Measurements from ENCODE around the gene COL23A1.

The COL23A1 gene

DNA sequence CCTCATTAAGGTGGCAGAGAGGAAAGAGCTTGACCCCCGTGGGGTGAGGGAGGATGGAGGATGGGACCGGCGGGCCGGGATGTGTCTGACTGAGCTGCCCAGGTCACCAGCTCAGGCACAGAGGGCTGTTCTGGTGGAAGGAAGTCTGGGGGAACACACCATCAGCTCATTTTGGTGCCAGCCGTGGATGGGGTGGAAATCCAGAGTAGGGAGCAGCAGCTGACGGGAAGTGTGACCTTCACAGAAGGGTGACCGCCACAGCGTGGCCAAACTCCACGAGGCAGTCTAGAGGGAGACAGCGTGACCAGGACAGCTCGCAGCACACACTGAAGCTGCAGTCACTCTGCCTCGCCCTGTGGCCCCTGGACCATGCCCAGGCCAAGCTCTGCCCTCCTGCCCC is 312.3 kb downstream of the COL23A1 start:
- no peak for DNase-seq (ENCODE audit: low read depth)
- TF ChIP-seq, protein P1, sequence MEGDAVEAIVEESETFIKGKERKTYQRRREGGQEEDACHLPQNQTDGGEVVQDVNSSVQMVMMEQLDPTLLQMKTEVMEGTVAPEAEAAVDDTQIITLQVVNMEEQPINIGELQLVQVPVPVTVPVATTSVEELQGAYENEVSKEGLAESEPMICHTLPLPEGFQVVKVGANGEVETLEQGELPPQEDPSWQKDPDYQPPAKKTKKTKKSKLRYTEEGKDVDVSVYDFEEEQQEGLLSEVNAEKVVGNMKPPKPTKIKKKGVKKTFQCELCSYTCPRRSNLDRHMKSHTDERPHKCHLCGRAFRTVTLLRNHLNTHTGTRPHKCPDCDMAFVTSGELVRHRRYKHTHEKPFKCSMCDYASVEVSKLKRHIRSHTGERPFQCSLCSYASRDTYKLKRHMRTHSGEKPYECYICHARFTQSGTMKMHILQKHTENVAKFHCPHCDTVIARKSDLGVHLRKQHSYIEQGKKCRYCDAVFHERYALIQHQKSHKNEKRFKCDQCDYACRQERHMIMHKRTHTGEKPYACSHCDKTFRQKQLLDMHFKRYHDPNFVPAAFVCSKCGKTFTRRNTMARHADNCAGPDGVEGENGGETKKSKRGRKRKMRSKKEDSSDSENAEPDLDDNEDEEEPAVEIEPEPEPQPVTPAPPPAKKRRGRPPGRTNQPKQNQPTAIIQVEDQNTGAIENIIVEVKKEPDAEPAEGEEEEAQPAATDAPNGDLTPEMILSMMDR (IDR thresholded peaks at IDR 0.05; ENCODE audit: insufficient read depth, low read depth, low read length, missing control alignments) = no peak
- no peak overlapping the region for H3K4me3 ChIP-seq (ENCODE audit: low read length)

DNA sequence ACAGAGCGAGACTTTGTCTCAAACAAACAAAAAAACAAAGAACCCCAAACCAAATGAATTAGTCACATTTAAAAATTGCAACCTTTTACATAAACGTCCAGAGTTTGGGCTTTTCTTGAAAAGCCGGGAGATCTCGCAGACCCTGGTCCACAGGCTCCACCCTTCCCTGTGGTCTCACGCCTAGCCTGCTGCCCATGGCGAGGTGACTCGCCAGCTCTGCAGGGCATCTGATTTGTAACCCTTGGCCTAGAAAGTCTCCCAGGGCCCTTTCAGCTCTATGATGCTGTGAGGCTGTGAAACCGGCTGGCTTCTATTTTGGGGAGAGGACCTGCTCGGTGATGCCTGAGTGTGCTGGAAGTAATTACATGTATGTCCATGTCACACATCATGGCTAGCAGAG is 312.8 kb downstream of the COL23A1 start:
- TF ChIP-seq, protein P1 (IDR thresholded peaks at IDR 0.05; ENCODE audit: insufficient read depth, low read depth, low read length, missing control alignments) = no peak
- DNase-seq (ENCODE audit: low read depth) = no peak
- no peak overlapping the region for H3K4me3 ChIP-seq (ENCODE audit: low read length)

- H3K4me3 ChIP-seq (ENCODE audit: low read length) = no peak overlapping the region
- TF ChIP-seq, protein P1 (IDR thresholded peaks at IDR 0.05; ENCODE audit: insufficient read depth, low read depth, low read length, missing control alignments) = no peak
- no peak for DNase-seq (ENCODE audit: low read depth)
These were observed 315.2 kb downstream of the COL23A1 start for GRCh38 chr5:178274781-178275537.

GRCh38 chr5:178273665-178274541 is 316.3 kb downstream of the COL23A1 start:
- TF ChIP-seq, protein P1 (IDR thresholded peaks at IDR 0.05; ENCODE audit: insufficient read depth, low read depth, low read length, missing control alignments) = no peak
- H3K4me3 ChIP-seq (ENCODE audit: low read length) = no peak overlapping the region
- DNase-seq (ENCODE audit: low read depth) = no peak

GRCh38 chr5:178273041-178273440 is 317.2 kb downstream of the COL23A1 start:
- no peak overlapping the region for H3K4me3 ChIP-seq (ENCODE audit: low read length)
- TF ChIP-seq, protein P1 (IDR thresholded peaks at IDR 0.05; ENCODE audit: insufficient read depth, low read depth, low read length, missing control alignments) = no peak
- DNase-seq (ENCODE audit: low read depth) = no peak

- TF ChIP-seq, protein P1 (IDR thresholded peaks at IDR 0.05; ENCODE audit: insufficient read depth, low read depth, low read length, missing control alignments) = no peak
- no peak for DNase-seq (ENCODE audit: low read depth)
- H3K4me3 ChIP-seq (ENCODE audit: low read length) = no peak overlapping the region
These were observed 317.6 kb downstream of the COL23A1 start for GRCh38 chr5:178272591-178272990.

Data from epithelial cell of esophagus (primary cell).